Activated CD4-positive, alpha-beta memory T cell treated with anti-CD3 and anti-CD28 coated beads, Interleukin-2, amount 10 ng/mL, durations not matched to agents 7 days and 5 days (primary cell): Measurements from ENCODE around the gene CLDN17. TPM values are rescaled to one million over a fixed set of nuclear protein-coding genes. Genes with fewer than 3 reads are reported as not detected.

Source experiments
- CTCF ChIA-PET: fragments of 350-600 bp; sonication (Branson Sonifier 250); formaldehyde crosslinking; loops from one replicate; lab custom pipeline; 2021; ENCODE audit warnings: antibody characterized with exemption, inconsistent platforms; lab: Charles Lee
- POLR2A ChIA-PET: fragments of 350-600 bp; sonication (Branson Sonifier 250); formaldehyde crosslinking; loops from one replicate; lab custom pipeline; 2021; ENCODE audit warnings: antibody characterized with exemption; lab: Charles Lee
- DNase-seq: peaks from one replicate; pipeline ENCODE4 v3.0.0-alpha.2; 2020
- H3K27ac Mint-ChIP-seq: one replicate; pipeline ENCODE4 v1.8.0; 2021; ENCODE audit warnings: mild to moderate bottlenecking, mixed read lengths
- H3K27me3 Mint-ChIP-seq: one replicate; pipeline ENCODE4 v1.8.0; 2021; ENCODE audit warnings: mixed read lengths
- H3K36me3 Mint-ChIP-seq: one replicate; pipeline ENCODE4 v1.8.0; 2021; ENCODE audit warnings: low read depth, mixed read lengths
- H3K4me1 Mint-ChIP-seq: one replicate; pipeline ENCODE4 v1.8.0; 2021; ENCODE audit warnings: mixed read lengths
- H3K4me3 Mint-ChIP-seq: one replicate; pipeline ENCODE4 v1.8.0; 2021; ENCODE audit warnings: mild to moderate bottlenecking, mixed read lengths
- H3K9me3 Mint-ChIP-seq: one replicate; pipeline ENCODE4 v1.8.0; 2021; ENCODE audit warnings: mixed read lengths
- total RNA-seq, 2 experiments: library from RNA; stranded (reverse); gene quantifications; one replicate each; pipeline ENCODE4 v1.2.3, GENCODE V29; 2021

The CLDN17 gene
- total RNA-seq, 2 experiments from 2014 or later: not detected

- no peak overlapping the region for H3K4me3 Mint-ChIP-seq
- ChIA-PET POLR2A (no interaction called here), CTCF (no interaction called here)
- H3K9me3 Mint-ChIP-seq: peaks cover 5% of the 10 kb centered on the region
- no peak overlapping the region for H3K27ac Mint-ChIP-seq
- no peak for DNase-seq
- H3K4me1 Mint-ChIP-seq: no peaks in the 10 kb centered on the region
- no peaks in the 10 kb centered on the region for H3K36me3 Mint-ChIP-seq
- no peaks in the 10 kb centered on the region for H3K27me3 Mint-ChIP-seq
Observed at GRCh38 chr21:30166171-30166570, 434 bp downstream of the CLDN17 start.

GRCh38 chr21:30164796-30165195 is 1.8 kb downstream of the CLDN17 start:
- H3K36me3 Mint-ChIP-seq: no peaks in the 10 kb centered on the region
- no peak for DNase-seq
- peaks cover 5% of the 10 kb centered on the region for H3K9me3 Mint-ChIP-seq
- POLR2A ChIA-PET: no interaction called here
- no peak overlapping the region for H3K27ac Mint-ChIP-seq
- no peaks in the 10 kb centered on the region for H3K4me1 Mint-ChIP-seq
- CTCF ChIA-PET: no interaction called here
- no peaks in the 10 kb centered on the region for H3K27me3 Mint-ChIP-seq
- no peak overlapping the region for H3K4me3 Mint-ChIP-seq

- ChIA-PET POLR2A (no interaction called here), CTCF (no interaction called here)
- no peak overlapping the region for H3K27ac Mint-ChIP-seq
- no peaks in the 10 kb centered on the region for H3K27me3 Mint-ChIP-seq
- no peaks in the 10 kb centered on the region for H3K4me1 Mint-ChIP-seq
- DNase-seq: no peak
- no peak overlapping the region for H3K4me3 Mint-ChIP-seq
- no peaks in the 10 kb centered on the region for H3K36me3 Mint-ChIP-seq
- H3K9me3 Mint-ChIP-seq: peaks cover 2% of the 10 kb centered on the region
Observed at GRCh38 chr21:30153697-30154340, 12.8 kb downstream of the CLDN17 start.

- H3K27ac Mint-ChIP-seq: no peak overlapping the region
- H3K27me3 Mint-ChIP-seq: no peaks in the 10 kb centered on the region
- H3K4me1 Mint-ChIP-seq: no peaks in the 10 kb centered on the region
- no peaks in the 10 kb centered on the region for H3K36me3 Mint-ChIP-seq
- POLR2A ChIA-PET: no interaction called here
- no peak for DNase-seq
- CTCF ChIA-PET: no interaction called here
- peaks cover 2% of the 10 kb centered on the region for H3K9me3 Mint-ChIP-seq
- no peak overlapping the region for H3K4me3 Mint-ChIP-seq
Observed at GRCh38 chr21:30152792-30153191, 13.8 kb downstream of the CLDN17 start.

GRCh38 chr21:30148906-30149305 is 17.7 kb downstream of the CLDN17 start:
- POLR2A ChIA-PET: no interaction called here
- H3K4me1 Mint-ChIP-seq: no peaks in the 10 kb centered on the region
- H3K36me3 Mint-ChIP-seq: no peaks in the 10 kb centered on the region
- no peaks in the 10 kb centered on the region for H3K27me3 Mint-ChIP-seq
- CTCF ChIA-PET: no interaction called here
- peaks cover 12% of the 10 kb centered on the region for H3K9me3 Mint-ChIP-seq
- H3K4me3 Mint-ChIP-seq: no peak overlapping the region
- no peak for DNase-seq
- H3K27ac Mint-ChIP-seq: no peak overlapping the region

- ChIA-PET POLR2A (no interaction called here), CTCF (no interaction called here)
- Mint-ChIP-seq H3K4me3 (no peak overlapping the region), H3K9me3 (peaks cover 17% of the 10 kb centered on the region), H3K36me3 (no peaks in the 10 kb centered on the region), H3K27me3 (no peaks in the 10 kb centered on the region), H3K4me1 (no peaks in the 10 kb centered on the region), H3K27ac (no peak overlapping the region)
- DNase-seq: no peak
Observed at GRCh38 chr21:30146558-30147282, 19.9 kb downstream of the CLDN17 start.

GRCh38 chr21:30138483-30138882 is 28.1 kb downstream of the CLDN17 start:
- no peaks in the 10 kb centered on the region for H3K36me3 Mint-ChIP-seq
- DNase-seq: no peak
- ChIA-PET POLR2A (no interaction called here), CTCF (no interaction called here)
- no peak overlapping the region for H3K27ac Mint-ChIP-seq
- peaks cover 6% of the 10 kb centered on the region for H3K9me3 Mint-ChIP-seq
- no peaks in the 10 kb centered on the region for H3K4me1 Mint-ChIP-seq
- H3K4me3 Mint-ChIP-seq: no peak overlapping the region
- H3K27me3 Mint-ChIP-seq: no peaks in the 10 kb centered on the region

- peaks cover 10% of the 10 kb centered on the region for H3K9me3 Mint-ChIP-seq
- H3K36me3 Mint-ChIP-seq: no peaks in the 10 kb centered on the region
- CTCF ChIA-PET: no interaction called here
- no peak overlapping the region for H3K4me3 Mint-ChIP-seq
- no peaks in the 10 kb centered on the region for H3K4me1 Mint-ChIP-seq
- no peak overlapping the region for H3K27ac Mint-ChIP-seq
- POLR2A ChIA-PET: no interaction called here
- H3K27me3 Mint-ChIP-seq: no peaks in the 10 kb centered on the region
- DNase-seq: no peak
Observed at GRCh38 chr21:30129246-30129645, 37.4 kb downstream of the CLDN17 start.

GRCh38 chr21:30126576-30126975 is 40.0 kb downstream of the CLDN17 start:
- Mint-ChIP-seq H3K9me3 (peaks cover 3% of the 10 kb centered on the region), H3K4me1 (no peaks in the 10 kb centered on the region), H3K27me3 (no peaks in the 10 kb centered on the region), H3K36me3 (no peaks in the 10 kb centered on the region), H3K4me3 (no peak overlapping the region), H3K27ac (no peak overlapping the region)
- ChIA-PET POLR2A (no interaction called here), CTCF (no interaction called here)
- DNase-seq: no peak

GRCh38 chr21:30117631-30118030 is 49.0 kb downstream of the CLDN17 start:
- H3K36me3 Mint-ChIP-seq: no peaks in the 10 kb centered on the region
- no peak overlapping the region for H3K4me3 Mint-ChIP-seq
- CTCF ChIA-PET: no interaction called here
- DNase-seq: no peak
- H3K27me3 Mint-ChIP-seq: no peaks in the 10 kb centered on the region
- no peaks in the 10 kb centered on the region for H3K4me1 Mint-ChIP-seq
- POLR2A ChIA-PET: no interaction called here
- no peak overlapping the region for H3K27ac Mint-ChIP-seq
- no peaks in the 10 kb centered on the region for H3K9me3 Mint-ChIP-seq

GRCh38 chr21:30116479-30116878 is 50.1 kb downstream of the CLDN17 start:
- ChIA-PET POLR2A (no interaction called here), CTCF (no interaction called here)
- H3K27ac Mint-ChIP-seq: no peak overlapping the region
- no peaks in the 10 kb centered on the region for H3K9me3 Mint-ChIP-seq
- no peaks in the 10 kb centered on the region for H3K4me1 Mint-ChIP-seq
- H3K36me3 Mint-ChIP-seq: no peaks in the 10 kb centered on the region
- H3K4me3 Mint-ChIP-seq: no peak overlapping the region
- no peak for DNase-seq
- H3K27me3 Mint-ChIP-seq: no peaks in the 10 kb centered on the region
